HepG2 (cell line): ENCODE measurements around the gene MRPS10. TPM values are rescaled to one million over a fixed set of nuclear protein-coding genes. Genes with fewer than 3 reads are reported as not detected.

Source experiments
- ATAC-seq: fragments of 200-7000 bp; cut with Tn5 transposase; 3 replicates; pipeline ENCODE4 v1.9.1; 2020; ENCODE audit warnings: mild to moderate bottlenecking, moderate library complexity
- BruUV-seq: library from RNA; stranded (reverse); fragments of 400-500 nt; replicated peaks from 2 replicates; lab custom pipeline; 2021; lab: Mats Ljungman, UMichigan
- CTCF ChIA-PET: fragments of 300-600 bp; formaldehyde crosslinking; extraction: SDS; loops from one replicate; lab custom pipeline; 2021; ENCODE audit warnings: low total read pairs, inconsistent platforms, low intra/inter-chr PET ratio; lab: Yijun Ruan, JAX
- POLR2A ChIA-PET: fragments of 350-600 bp; sonication (Branson Sonifier 250); formaldehyde crosslinking; loops from one replicate; lab custom pipeline; 2020; ENCODE audit warnings: antibody characterized with exemption, inconsistent platforms; lab: Yijun Ruan, JAX
- DNase-seq: peaks from one replicate; pipeline ENCODE4 v3.0.0-alpha.2; 2015; ENCODE audit warnings: low spot score
- FAIRE-seq: peaks from 3 replicates; lab custom pipeline; 2011; peaks lifted over from hg19 to GRCh38; lab: Jason Lieb, UNC
- H2AFZ ChIP-seq: one replicate; pipeline ENCODE4 v1.6.1; 2011; ENCODE audit warnings: low read length, inconsistent platforms
- H3K27ac ChIP-seq: fragments of 300-600 bp; 3 replicates; pipeline ENCODE4 v1.8.0; 2011; ENCODE audit warnings: mixed run types, mild to moderate bottlenecking, mixed read lengths, low read length, inconsistent platforms; ENCODE audit not compliant: insufficient read depth; ENCODE audit errors: extremely low read length
- H3K27me3 ChIP-seq, 2 experiments: fragments of 200-600 bp in 1 of 2; 2 replicates in 1 of 2; 3 replicates in 1 of 2; pipeline versions ENCODE4 v1.6.0 to v1.8.0; 2011; ENCODE audit warnings: low read length in 2 of 2, mild to moderate bottlenecking in 2 of 2, moderate library complexity in 2 of 2, inconsistent platforms in 1 of 2; ENCODE audit not compliant: insufficient read depth in 2 of 2, control insufficient read depth in 1 of 2
- H3K36me3 ChIP-seq, 2 experiments: fragments of 200-600 bp in 1 of 2; replicated peaks in 1 of 2; 2 replicates in 1 of 2; 3 replicates in 1 of 2; pipeline versions ENCODE4 v1.5.1 to v1.8.0; 2011; ENCODE audit warnings: low read length in 2 of 2, inconsistent platforms in 1 of 2; ENCODE audit not compliant: insufficient read depth in 2 of 2, control insufficient read depth in 1 of 2
- H3K4me1 ChIP-seq: 2 replicates; pipeline ENCODE4 v1.5.1; 2012; ENCODE audit warnings: low read length, inconsistent platforms; ENCODE audit not compliant: insufficient read depth
- H3K4me2 ChIP-seq: 2 replicates; pipeline ENCODE4 v1.6.0; 2011; ENCODE audit warnings: low read depth, low read length, inconsistent platforms
- H3K4me3 ChIP-seq, 3 experiments: fragments of 200-600 bp in 1 of 3; sonication (generic), shearing (Covaris generic) in 1 of 3; replicated peaks in 1 of 3; 2 replicates each; pipeline ENCODE4 v1.5.1; 2011 to 2016; ENCODE audit warnings: low read length in 3 of 3, inconsistent platforms in 2 of 3, low read depth in 2 of 3, mild to moderate bottlenecking in 2 of 3, control low read depth in 1 of 3, mixed read lengths in 1 of 3; ENCODE audit not compliant: insufficient read depth in 1 of 3
- H3K79me2 ChIP-seq: one replicate; pipeline ENCODE4 v1.6.1; 2011; ENCODE audit warnings: low read length, inconsistent platforms; ENCODE audit not compliant: insufficient read depth
- H3K9ac ChIP-seq: 2 replicates; pipeline ENCODE4 v1.6.0; 2011; ENCODE audit warnings: mild to moderate bottlenecking, low read depth, low read length, inconsistent platforms; ENCODE audit not compliant: insufficient read depth
- H3K9me3 ChIP-seq: 2 replicates; pipeline ENCODE4 v1.5.1; 2012; ENCODE audit warnings: mild to moderate bottlenecking, low read length
- H4K20me1 ChIP-seq: 2 replicates; pipeline ENCODE4 v1.6.0; 2011; ENCODE audit warnings: inconsistent platforms, mild to moderate bottlenecking, low read length, moderate library complexity; ENCODE audit not compliant: insufficient read depth
- CENPX ChIP-seq: sonication (generic); formaldehyde crosslinking; IDR thresholded peaks from 2 replicates; pipeline ENCODE4 v1.9.0; 2021; ENCODE audit warnings: mild to moderate bottlenecking, missing genetic modification reagents, moderate library complexity
- IRF1 ChIP-seq: sonication (generic); formaldehyde crosslinking; IDR thresholded peaks from 2 replicates; pipeline ENCODE4 v1.4.0; 2020; ENCODE audit warnings: low read depth, mild to moderate bottlenecking, missing genetic modification reagents
- JARID2 ChIP-seq: sonication (generic); formaldehyde crosslinking; IDR thresholded peaks from 2 replicates; pipeline ENCODE4 v1.8.1; 2023; ENCODE audit warnings: missing genetic modification reagents, inconsistent platforms; ENCODE audit not compliant: insufficient replicate concordance
- MEIS2 ChIP-seq: sonication (generic); formaldehyde crosslinking; IDR thresholded peaks from 2 replicates; pipeline ENCODE4 v1.9.0; 2021; ENCODE audit warnings: mild to moderate bottlenecking, missing genetic modification reagents
- TSC22D2 ChIP-seq: sonication (generic); formaldehyde crosslinking; IDR thresholded peaks from 2 replicates; pipeline ENCODE4 v1.5.1; 2020; ENCODE audit warnings: missing genetic modification reagents, mild to moderate bottlenecking, borderline replicate concordance
- ZNF12 ChIP-seq: sonication (generic); formaldehyde crosslinking; IDR thresholded peaks from 2 replicates; pipeline ENCODE4 v1.5.0; 2020; ENCODE audit warnings: missing genetic modification reagents
- ZNF263 ChIP-seq: sonication (generic); formaldehyde crosslinking; IDR thresholded peaks from 2 replicates; pipeline ENCODE4 v1.4.0; 2020; ENCODE audit warnings: missing genetic modification reagents
- ZSCAN25 ChIP-seq: sonication (generic); formaldehyde crosslinking; IDR thresholded peaks from 2 replicates; pipeline ENCODE4 v1.8.0; 2022; ENCODE audit warnings: mild to moderate bottlenecking, missing genetic modification reagents
- WGBS: methylation state at CpG from one replicate; pipeline ENCODE4 v1.1.6; 2017; ENCODE audit warnings: low lambda C conversion rate; 5-methylcytosine and 5-hydroxymethylcytosine counted together
- in situ Hi-C: cut with HindIII; loops from 2 replicates; pipeline ENCODE4 v1.10.0; 2017; ENCODE audit warnings: low pct_unique_long_range_greater_than_20kb; ENCODE audit not compliant: extremely low pct_ligation_motif_present
- intact Hi-C: fragments of 100-400 bp; cut with micrococcal nuclease; formaldehyde crosslinking; loops from one replicate; pipeline ENCODE4 v1.10.0; 2022; ENCODE audit not compliant: unreplicated experiment
- polyA plus RNA-seq, 8 experiments: library from polyadenylated mRNA; depleted of rRNA in 3 of 8; stranded (reverse) in 7 of 8; unstranded in 1 of 8; fragments of >200 nt; fragmentation: Illumina TruSeq in 4 of 8; extraction: Trizol in 4 of 8; gene quantifications; 2 replicates each; pipeline versions ENCODE4 v1.2.1 to v1.2.3, GENCODE V29; 2011 to 2016; ENCODE audit warnings: low read depth in 4 of 8, missing spikeins in 1 of 8, mixed read lengths in 1 of 8; ENCODE audit not compliant: insufficient read depth in 1 of 8
- total RNA-seq, 5 experiments: library from RNA; depleted of rRNA; stranded (reverse); fragments of >200 nt; fragmentation: Illumina TruSeq; extraction: Trizol; gene quantifications; 2 replicates each; pipeline ENCODE4 v1.2.3, GENCODE V29; 2016; ENCODE audit warnings: low read depth in 1 of 5
- TF ChIP-seq, protein P1 (sequence below): sonication (generic); formaldehyde crosslinking; IDR thresholded peaks from 2 replicates; pipeline ENCODE4 v1.8.1; 2023; ENCODE audit warnings: mild to moderate bottlenecking, missing genetic modification reagents, borderline replicate concordance

The MRPS10 gene
- total and polyA plus RNA-seq, 2 of the 13 experiments (the other 11 are each of a cell fraction or from before 2014, with no cell fraction given), result 31.7 to 54.6 TPM

DNA sequence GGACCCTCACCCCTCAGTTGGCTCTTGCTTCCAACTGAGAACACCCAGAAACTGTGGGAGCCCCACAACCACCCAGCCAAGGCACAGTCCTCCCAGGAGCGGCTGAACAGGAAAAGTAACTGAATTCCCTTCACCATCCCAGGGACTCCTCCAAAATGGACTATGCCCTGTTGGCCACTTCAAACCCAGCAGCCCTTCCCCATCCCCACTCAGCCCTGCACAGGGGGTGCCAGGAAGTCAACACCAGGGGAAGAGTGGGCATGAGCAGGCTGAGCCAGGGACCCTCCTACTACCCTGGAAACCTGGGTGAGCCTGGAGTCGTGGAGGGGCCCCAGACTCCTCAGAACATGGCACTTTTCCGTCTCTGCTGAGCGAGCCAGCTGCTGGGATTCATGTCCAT lies 33.2 kb downstream of the MRPS10 start:
- in situ Hi-C loops (no loop called here), intact Hi-C loops (no loop called here)
- Histone ChIP-seq H3K36me3 (no peaks in the 10 kb centered on the region), H3K4me3 (no peak overlapping the region), H3K4me2 (no peak overlapping the region), H4K20me1 (no peaks in the 10 kb centered on the region), H3K9me3 (no peaks in the 10 kb centered on the region), H3K27me3 (no peaks in the 10 kb centered on the region), H3K9ac (no peak overlapping the region), H2AFZ (no peak overlapping the region), H3K4me1 (0 out of 2 replicates have a peak, but pooled peaks cover 5% of the 10 kb centered on the region), H3K27ac (no peak overlapping the region), H3K79me2 (no peaks in the 10 kb centered on the region)
- no TSS peak for BruUV-seq
- ATAC-seq (peak; percentile 32; the same call in 2 of the 3 replicates), FAIRE-seq (no peak), DNase-seq (no peak)
- WGBS, result 64% methylated on average over 4 of the region's 4 CpGs
- POLR2A ChIA-PET, result no interaction called here
- CTCF ChIA-PET, result no interaction called here
- TF ChIP-seq ZSCAN25 (CRISPR knock-in tag), result peak; percentile 92
- no peak for TF ChIP-seq IRF1 (CRISPR knock-in tag)
- 0 out of 2 replicates have a peak, but pooled peaks have one; percentile 36 for TF ChIP-seq ZNF263 (CRISPR knock-in tag)

DNA sequence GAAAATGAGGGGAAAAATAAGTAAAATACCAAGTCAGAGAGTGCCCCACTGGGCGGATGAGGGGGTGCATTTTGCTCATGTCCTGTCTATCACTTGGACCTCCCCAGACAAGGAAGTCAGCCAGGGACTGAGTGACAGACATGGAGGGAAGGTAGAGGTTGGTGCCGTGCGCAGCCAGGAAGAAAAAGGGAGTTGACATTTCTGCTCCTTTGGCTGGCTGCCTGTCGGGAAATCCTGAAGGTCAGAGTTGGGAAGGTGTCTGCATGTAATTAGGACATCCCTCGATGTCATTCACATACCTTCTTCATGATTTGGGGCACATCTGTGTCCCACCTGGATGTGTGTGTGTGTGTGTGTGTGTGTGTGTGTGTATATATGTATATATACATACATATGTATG lies 35.6 kb downstream of the MRPS10 start:
- no peak for DNase-seq
- Histone ChIP-seq H4K20me1 (no peaks in the 10 kb centered on the region), H3K9ac (no peak overlapping the region), H3K79me2 (no peaks in the 10 kb centered on the region), H3K36me3 (no peaks in the 10 kb centered on the region), H3K27ac (no peak overlapping the region), H3K27me3 (no peaks in the 10 kb centered on the region), H3K9me3 (no peaks in the 10 kb centered on the region), H2AFZ (no peak overlapping the region), H3K4me1 (0 out of 2 replicates have a peak, but pooled peaks cover 5% of the 10 kb centered on the region), H3K4me3 (no peak overlapping the region), H3K4me2 (no peak overlapping the region)
- ATAC-seq, result no peak
- ChIA-PET POLR2A (no interaction called here), CTCF (no interaction called here)
- no TSS peak for BruUV-seq
- WGBS, result 76% methylated on average over 5 of the region's 5 CpGs
- in situ Hi-C loops, result no loop called here
- intact Hi-C loops, result no loop called here
- FAIRE-seq, result no peak
- TF ChIP-seq ZNF12 (CRISPR knock-in tag) (no peak), MEIS2 (no peak), CENPX (no peak), TSC22D2 (CRISPR knock-in tag) (no peak), JARID2 (CRISPR knock-in tag) (no peak)
- TF ChIP-seq, protein P1, sequence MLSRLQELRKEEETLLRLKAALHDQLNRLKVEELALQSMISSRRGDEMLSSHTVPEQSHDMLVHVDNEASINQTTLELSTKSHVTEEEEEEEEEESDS (CRISPR knock-in tag), result no peak
